Upper lobe of left lung (tissue), 6 donors: Measurements from ENCODE around the gene TSSK3. TPM values are rescaled to one million over a fixed set of nuclear protein-coding genes. Genes with fewer than 3 reads are reported as not detected.

Experiments
- ATAC-seq, 2 donors: fragments of 200-7000 bp; cut with Tn5 transposase; one replicate each; pipeline ENCODE4 v1.9.1; 2022; ENCODE audit warnings: mild to moderate bottlenecking in 2 of 2, moderate library complexity in 2 of 2; ENCODE audit not compliant: low FRiP score in 2 of 2
- DNase-seq, 2 donors: peaks; one replicate each; pipeline ENCODE4 v3.0.0-alpha.2; 2019 to 2020
- H3K27ac ChIP-seq, 4 donors: fragments of 200-600 bp; sonication (generic); one replicate each; pipeline ENCODE4 v1.5.1; 2016 to 2019
- H3K27me3 ChIP-seq, 4 donors: fragments of 200-600 bp; sonication (generic); one replicate each; pipeline ENCODE4 v1.5.1; 2017 to 2019
- H3K36me3 ChIP-seq, 4 donors: fragments of 200-600 bp; sonication (generic); one replicate each; pipeline ENCODE4 v1.5.1; 2016 to 2019
- H3K4me1 ChIP-seq, 4 donors: fragments of 200-600 bp; sonication (generic); one replicate each; pipeline ENCODE4 v1.5.1; 2018 to 2019
- H3K4me3 ChIP-seq, 4 donors: fragments of 200-600 bp; sonication (generic); one replicate each; pipeline ENCODE4 v1.5.1; 2017 to 2019; ENCODE audit warnings: mild to moderate bottlenecking in 2 of 4, moderate library complexity in 1 of 4
- H3K9me3 ChIP-seq, 4 donors: fragments of 200-600 bp; sonication (generic); one replicate each; pipeline ENCODE4 v1.5.1; 2018 to 2019
- EP300 ChIP-seq, 4 donors: sonication (generic); formaldehyde crosslinking; IDR thresholded peaks; one replicate each; pipeline ENCODE4 v1.5.1; 2017; ENCODE audit warnings: antibody characterized with exemption in 4 of 4, control low read depth in 2 of 4
- POLR2A ChIP-seq, 4 donors: fragments of 450-650 bp; IDR thresholded peaks; one replicate each; pipeline ENCODE4 v1.5.1; 2016 to 2017; ENCODE audit warnings: antibody characterized with exemption in 4 of 4, mild to moderate bottlenecking in 2 of 4
- POLR2AphosphoS5 ChIP-seq, 2 donors: sonication (generic); formaldehyde crosslinking; IDR thresholded peaks; one replicate each; pipeline ENCODE4 v1.5.1; 2017; ENCODE audit warnings: antibody characterized with exemption in 2 of 2
- WGBS, 2 donors: methylation state at CpG; one replicate each; pipeline ENCODE4 v1.1.5; 2017 to 2018; 5-methylcytosine and 5-hydroxymethylcytosine counted together
- total RNA-seq, 6 donors: library from RNA; depleted of rRNA in 4 of 6; stranded (reverse); fragments of >200 nt in 4 of 6; gene quantifications; one replicate each; pipeline versions ENCODE4 v1.1.0 to v1.2.1, GENCODE V29; 2016 to 2021
- TF ChIP-seq, protein P1 (sequence below), 6 experiments: fragments of 450-650 bp in 4 of 6; fragments of 200-600 bp in 2 of 6; sonication (generic) in 2 of 6; IDR thresholded peaks; one replicate each; pipeline ENCODE4 v1.5.1; 2016 to 2019; ENCODE audit warnings: antibody characterized with exemption in 6 of 6
- donor health status: DM: no; HTN: no; CAD: no; lungs with moderate emphysema.
- donor health status: DM: no; HTN: yes; CAD: no; lungs with severe emphysema.

TSSK3 gene
- total RNA-seq, 6 donors from 2014 or later, result 1.2 to 2.3 (median 1.8) TPM; not detected in 2

DNA sequence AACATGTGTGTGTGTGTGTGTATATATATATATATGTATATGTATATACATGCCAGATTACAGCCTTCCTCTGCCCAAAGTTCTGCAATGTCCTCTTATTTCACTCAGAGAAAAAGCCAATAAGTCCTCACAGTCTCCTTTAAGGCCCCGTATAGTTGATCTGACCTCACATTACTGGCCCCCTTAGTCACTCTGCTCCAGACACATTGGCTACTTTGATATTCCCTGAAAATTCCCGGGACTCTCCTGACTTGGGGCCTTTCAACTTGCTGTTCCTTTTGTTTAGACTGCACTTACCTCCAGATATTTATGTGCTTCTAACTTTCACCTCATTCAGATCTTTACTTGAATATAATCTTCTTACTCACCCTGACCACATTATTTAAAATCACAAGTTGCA lies 36.1 kb downstream of the TSSK3 start:
- H3K36me3 ChIP-seq, result no peaks in the 10 kb centered on the region
- peaks cover 11 to 18% (median 15%) of the 10 kb centered on the region in 4 donors for H3K4me1 ChIP-seq
- H3K4me3 ChIP-seq, result no peak overlapping the region
- ATAC-seq (no peak), DNase-seq (no peak)
- no peak overlapping the region for H3K27ac ChIP-seq
- H3K9me3 ChIP-seq, result no peaks in the 10 kb centered on the region
- no peak for TF ChIP-seq POLR2A (IDR thresholded peaks at IDR 0.05)
- no peak for TF ChIP-seq EP300 (IDR thresholded peaks at IDR 0.05)
- TF ChIP-seq POLR2AphosphoS5 (IDR thresholded peaks at IDR 0.05), result no peak
- TF ChIP-seq, protein P1, sequence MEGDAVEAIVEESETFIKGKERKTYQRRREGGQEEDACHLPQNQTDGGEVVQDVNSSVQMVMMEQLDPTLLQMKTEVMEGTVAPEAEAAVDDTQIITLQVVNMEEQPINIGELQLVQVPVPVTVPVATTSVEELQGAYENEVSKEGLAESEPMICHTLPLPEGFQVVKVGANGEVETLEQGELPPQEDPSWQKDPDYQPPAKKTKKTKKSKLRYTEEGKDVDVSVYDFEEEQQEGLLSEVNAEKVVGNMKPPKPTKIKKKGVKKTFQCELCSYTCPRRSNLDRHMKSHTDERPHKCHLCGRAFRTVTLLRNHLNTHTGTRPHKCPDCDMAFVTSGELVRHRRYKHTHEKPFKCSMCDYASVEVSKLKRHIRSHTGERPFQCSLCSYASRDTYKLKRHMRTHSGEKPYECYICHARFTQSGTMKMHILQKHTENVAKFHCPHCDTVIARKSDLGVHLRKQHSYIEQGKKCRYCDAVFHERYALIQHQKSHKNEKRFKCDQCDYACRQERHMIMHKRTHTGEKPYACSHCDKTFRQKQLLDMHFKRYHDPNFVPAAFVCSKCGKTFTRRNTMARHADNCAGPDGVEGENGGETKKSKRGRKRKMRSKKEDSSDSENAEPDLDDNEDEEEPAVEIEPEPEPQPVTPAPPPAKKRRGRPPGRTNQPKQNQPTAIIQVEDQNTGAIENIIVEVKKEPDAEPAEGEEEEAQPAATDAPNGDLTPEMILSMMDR (IDR thresholded peaks at IDR 0.05), result no peak
- H3K27me3 ChIP-seq, result no peaks in the 10 kb centered on the region
- WGBS, 2 donors, result 61 to 67% methylated on average over 2 of the region's 2 CpGs

DNA sequence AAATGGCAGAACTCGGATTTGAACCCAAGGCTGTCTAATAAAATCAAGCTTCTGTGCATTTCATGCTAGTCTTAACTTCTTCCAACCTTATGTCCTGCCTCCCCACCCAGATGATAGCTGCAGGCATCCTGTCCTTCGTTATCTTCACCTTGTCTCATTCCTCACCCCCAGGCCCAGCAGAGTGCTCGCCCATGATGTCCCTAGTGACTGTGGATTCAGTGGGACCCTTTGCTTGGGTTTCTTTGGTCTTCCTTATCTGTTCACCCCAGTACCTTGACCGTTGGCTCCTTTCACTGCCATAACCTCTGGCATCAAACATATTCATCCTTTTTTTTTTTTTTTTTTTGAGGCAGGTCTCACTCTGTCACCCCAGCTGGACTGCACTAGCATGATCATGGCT lies 37.5 kb downstream of the TSSK3 start:
- WGBS, 2 donors, result 70 to 80% methylated on average over 4 of the region's 4 CpGs
- no peaks in the 10 kb centered on the region for H3K9me3 ChIP-seq
- no peaks in the 10 kb centered on the region for H3K27me3 ChIP-seq
- ATAC-seq, result no peak
- H3K4me1 ChIP-seq, result peaks cover 9 to 13% (median 11%) of the 10 kb centered on the region in 4 donors
- no peak overlapping the region for H3K27ac ChIP-seq
- H3K36me3 ChIP-seq, result no peaks in the 10 kb centered on the region
- TF ChIP-seq, protein P1 (IDR thresholded peaks at IDR 0.05), result no peak
- TF ChIP-seq EP300 (IDR thresholded peaks at IDR 0.05), result no peak
- TF ChIP-seq POLR2A (IDR thresholded peaks at IDR 0.05), result no peak
- H3K4me3 ChIP-seq, result no peak overlapping the region
- no peak for DNase-seq

DNA sequence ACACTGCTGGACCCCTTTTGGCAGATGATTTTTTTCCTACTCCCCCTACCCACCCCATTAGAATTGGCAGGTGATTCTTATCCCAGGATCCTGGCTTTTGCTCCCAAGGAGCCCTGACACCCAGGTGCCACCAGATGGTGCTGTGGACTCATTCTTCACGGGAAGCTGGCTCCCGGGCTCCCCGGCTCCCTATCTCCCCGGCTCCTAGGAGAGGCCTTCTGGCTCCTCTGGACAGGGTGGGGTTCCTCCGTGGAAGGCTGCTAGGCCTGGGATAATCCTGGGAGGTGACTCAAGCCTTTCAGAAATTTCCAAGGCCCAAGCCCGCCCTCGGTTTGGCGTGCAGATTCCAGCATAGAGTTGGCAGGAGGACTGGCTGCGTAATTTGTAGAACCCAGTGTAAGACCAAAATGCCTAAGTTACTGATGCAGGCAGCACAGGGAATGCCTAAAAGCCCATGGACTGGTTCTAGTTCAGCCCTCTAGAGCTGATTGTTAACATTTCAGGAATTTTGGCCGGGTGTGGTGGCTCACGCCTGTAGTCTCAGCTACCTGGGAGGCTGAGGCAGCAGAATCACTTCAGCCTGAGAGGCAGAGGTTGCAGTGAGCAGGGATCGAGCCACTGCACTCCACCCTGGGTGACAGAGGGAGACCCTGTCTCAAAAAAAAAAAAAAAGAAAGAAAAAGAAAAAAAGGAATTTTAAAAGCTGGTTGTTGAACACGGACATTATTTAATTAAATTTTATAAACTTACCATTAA lies 38.7 kb downstream of the TSSK3 start:
- H3K4me1 ChIP-seq, result peaks cover 2 to 4% (median 3%) of the 10 kb centered on the region in 4 donors
- H3K36me3 ChIP-seq, result no peaks in the 10 kb centered on the region
- H3K9me3 ChIP-seq, result no peaks in the 10 kb centered on the region
- no peaks in the 10 kb centered on the region for H3K27me3 ChIP-seq
- no peak for TF ChIP-seq EP300 (IDR thresholded peaks at IDR 0.05)
- no peak for TF ChIP-seq POLR2A (IDR thresholded peaks at IDR 0.05)
- TF ChIP-seq, protein P1 (IDR thresholded peaks at IDR 0.05), result peak; percentile 67 to 90 (median 87)
- peak overlapping the region; percentile 6 to 61 (median 16) for H3K27ac ChIP-seq
- peak; percentile 94 to 99 for ATAC-seq
- WGBS, 2 donors, result 36 to 48% methylated on average over 13 of the region's 13 CpGs
- H3K4me3 ChIP-seq, result no peak overlapping the region
- peak in 1 of 2 donors; percentile 83 for DNase-seq

DNA sequence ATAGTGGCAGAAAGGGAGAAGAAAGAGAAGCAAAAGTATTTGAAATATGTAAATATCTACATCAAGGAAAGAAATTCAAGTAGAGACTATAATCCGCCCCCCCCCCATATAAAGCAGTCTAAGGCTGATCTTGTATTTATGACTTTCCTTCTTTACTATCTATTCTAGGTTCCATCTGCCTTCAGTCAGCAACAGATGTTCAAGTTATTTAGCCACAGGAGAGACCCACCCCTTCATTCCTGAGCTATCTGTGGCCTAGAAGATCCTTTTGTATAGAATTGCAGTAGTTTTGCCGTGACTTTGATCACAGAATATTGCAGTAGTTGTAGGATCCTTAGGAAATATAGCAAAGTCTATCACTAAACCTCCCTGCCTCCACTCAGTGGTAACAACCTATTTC lies 42.6 kb downstream of the TSSK3 start:
- Histone ChIP-seq H3K27ac (no peak overlapping the region), H3K4me3 (no peak overlapping the region), H3K36me3 (no peaks in the 10 kb centered on the region), H3K9me3 (no peaks in the 10 kb centered on the region), H3K4me1 (peaks cover 2 to 4% (median 3%) of the 10 kb centered on the region in 4 donors), H3K27me3 (no peaks in the 10 kb centered on the region)
- WGBS, 2 donors, result 39 to 86% methylated on average over 1 to 2 of the region's 2 CpGs
- no peak for ATAC-seq
- no peak for DNase-seq
- TF ChIP-seq POLR2AphosphoS5 (IDR thresholded peaks at IDR 0.05) (no peak), POLR2A (IDR thresholded peaks at IDR 0.05) (no peak), EP300 (IDR thresholded peaks at IDR 0.05) (no peak)
- TF ChIP-seq, protein P1 (IDR thresholded peaks at IDR 0.05), result no peak
